ENCODE results near the gene CTSF. TPM values are rescaled to one million over a fixed set of nuclear protein-coding genes. Genes with fewer than 3 reads are reported as not detected.
"Not testable (repeated sequence)": the region's sequence is repeated elsewhere in the genome, so short reads cannot be mapped to it uniquely, and the experiment has no call there.

The CTSF gene
- total RNA-seq, 2 experiments from 2014 or later = 3.2 to 3.3 TPM

GRCh38 chr11:66546368-66546965 lies 21.9 kb downstream of the CTSF start, which contains the start of gene ACTN3:
Gene ACTN3, plus strand, starts transcription at chr11:66546903. Its CDS starts 35 bp downstream, at chr11:66546938.
- CTCF ChIA-PET = interaction anchor here (0.7 to 3.9 kb wide), 6 partner anchors 13 to 131 kb away, joined by 3 to 18 read pairs (median 3); partner anchors contain the start of genes CTSF, MRPL11 and RBM4B
- POLR2A ChIA-PET = interaction anchor here (0.6 to 2.0 kb wide), 11 partner anchors 9 to 857 kb away, joined by 3 to 8 read pairs (median 4); partner anchors contain the start of genes BBS1, CTSF, DPP3 and NPAS4

DNA sequence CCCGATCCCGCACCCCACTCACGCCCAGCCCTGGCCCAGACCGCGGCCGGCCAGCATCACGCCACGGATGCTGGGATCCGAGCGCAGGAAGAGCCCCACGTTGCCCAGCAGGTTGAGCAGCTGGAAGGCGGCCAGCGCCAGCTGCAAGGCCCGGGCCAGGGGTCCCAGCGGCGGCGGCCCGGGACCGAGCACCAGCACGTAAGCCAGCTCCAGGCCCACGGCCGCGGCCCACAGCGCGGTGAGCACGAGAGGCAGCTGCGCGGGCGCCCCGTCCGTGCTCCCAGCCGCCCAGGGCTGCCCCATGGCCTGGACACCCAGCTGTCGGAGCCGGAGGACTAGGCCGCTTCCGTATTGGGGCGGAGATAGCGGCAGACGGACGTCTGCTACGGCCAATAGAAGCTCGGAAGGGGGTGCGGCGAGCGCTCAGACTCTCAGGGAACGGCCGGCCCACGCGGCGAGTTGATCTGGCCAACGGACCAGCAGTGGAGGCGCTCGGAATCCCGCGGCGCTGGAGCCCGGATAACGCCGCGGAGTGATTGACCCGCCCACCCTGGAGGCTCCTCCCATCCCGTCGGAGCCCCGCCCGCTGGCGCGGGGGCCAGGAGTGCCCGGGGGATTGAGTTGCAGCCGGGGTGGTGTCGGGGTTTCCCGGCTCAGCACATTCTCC lies 22.6 kb downstream of the CTSF start, which contains the start of gene ZDHHC24:
TSS of gene ZDHHC24 (minus strand) at position 348 of the 667 bp plus-strand sequence. CDS start at position 303, 45 bp downstream.
- ChIA-PET POLR2A (interaction anchor here (0.6 to 2.0 kb wide), 11 partner anchors 9 to 858 kb away, joined by 3 to 8 read pairs (median 4); partner anchors contain the start of genes BBS1, CTSF, DPP3 and NPAS4), CTCF (interaction anchor here (1.1 to 3.9 kb wide), 5 partner anchors 13 to 132 kb away, joined by 3 to 18 read pairs (median 3); partner anchors contain the start of genes CTSF, MRPL11 and RBM4B)

- ChIA-PET CTCF (interaction anchor here (1.1 to 3.9 kb wide), 3 partner anchors 12 to 133 kb away, joined by 3 to 18 read pairs (median 9); partner anchors contain the start of genes CTSF and RBM4B), POLR2A (interaction anchor here (1.1 to 1.5 kb wide), 2 partner anchors 65 to 94 kb away, joined by 4 to 8 read pairs; partner anchors contain the start of genes DPP3 and RBM4)
Measured at GRCh38 chr11:66544952-66545351, 23.5 kb downstream of the CTSF start.

DNA sequence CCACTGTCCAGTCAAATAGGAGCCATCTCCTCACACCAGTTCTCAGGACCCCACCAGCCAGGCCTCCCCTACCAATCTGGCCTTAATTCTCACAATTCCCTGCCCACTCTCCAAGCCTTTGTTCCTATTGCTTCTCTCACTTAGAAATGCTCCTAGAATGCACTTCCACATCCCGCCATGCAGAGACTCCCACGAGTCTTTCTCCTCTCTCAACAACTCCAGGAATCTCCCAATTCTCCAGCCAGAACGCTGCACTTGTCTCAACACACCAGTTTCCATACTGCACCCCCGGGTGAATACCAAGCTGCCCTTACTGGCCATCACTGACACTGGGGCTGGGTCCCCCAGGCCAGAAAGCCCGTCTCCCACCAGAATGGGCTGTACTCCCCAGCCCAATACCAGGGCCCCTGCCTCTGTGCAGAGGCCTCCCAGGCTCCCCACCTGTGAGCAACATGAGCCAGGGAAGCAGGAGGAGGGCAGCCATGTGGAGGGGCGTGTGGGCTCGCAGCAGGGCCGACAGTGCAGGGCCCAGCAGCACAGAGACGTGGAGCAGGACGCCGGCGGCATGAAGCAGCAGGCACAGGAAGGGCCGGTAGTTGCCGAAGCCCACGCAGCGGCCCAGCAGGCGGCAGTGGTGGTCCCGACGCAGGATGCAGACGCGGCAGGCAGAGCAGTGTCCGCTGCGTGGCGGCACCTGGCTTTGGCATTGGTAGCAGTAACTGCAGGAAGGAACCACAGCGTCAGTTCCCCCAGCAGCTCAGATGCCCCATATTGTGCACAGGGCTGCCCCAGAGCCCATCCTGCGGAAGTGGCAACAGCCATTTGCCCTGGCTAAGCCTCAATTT lies 24.9 kb downstream of the CTSF start:
- ChIA-PET CTCF (interaction anchor here (1.0 to 3.9 kb wide), 3 partner anchors 9 to 135 kb away, joined by 4 to 18 read pairs (median 5); partner anchors contain the start of gene RBM4B), POLR2A (no interaction called here)

GRCh38 chr11:66542362-66542761 lies 26.0 kb downstream of the CTSF start:
- CTCF ChIA-PET = interaction anchor here (0.9 to 1.8 kb wide), 3 partner anchors 22 to 158 kb away, joined by 3 to 4 read pairs (median 3); no protein-coding TSS in a partner anchor
- POLR2A ChIA-PET = no interaction called here

DNA sequence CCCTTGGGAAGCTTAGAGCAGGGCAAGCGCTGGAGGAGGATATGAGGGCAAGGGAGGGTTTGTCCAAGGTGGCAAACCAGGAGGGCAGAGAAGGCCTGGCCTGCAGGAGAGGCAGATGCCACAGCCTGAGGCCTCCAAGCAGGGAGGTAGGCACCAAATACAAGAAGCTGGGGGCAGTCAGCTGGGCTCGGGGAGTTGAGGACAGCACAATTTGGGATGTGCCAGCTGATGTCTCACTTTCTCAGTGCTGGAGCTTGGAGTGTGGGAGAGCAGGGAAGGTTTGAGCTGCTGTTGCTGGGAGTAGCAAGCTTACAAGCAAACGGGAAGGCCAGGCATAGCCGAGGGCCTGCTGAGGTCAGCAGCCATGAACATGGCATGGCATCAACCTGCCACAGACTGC lies 26.5 kb downstream of the CTSF start:
- CTCF ChIA-PET = interaction anchor here (0.9 to 1.2 kb wide), 2 partner anchors 22 to 159 kb away, joined by 3 read pairs; no protein-coding TSS in a partner anchor
- POLR2A ChIA-PET = no interaction called here

DNA sequence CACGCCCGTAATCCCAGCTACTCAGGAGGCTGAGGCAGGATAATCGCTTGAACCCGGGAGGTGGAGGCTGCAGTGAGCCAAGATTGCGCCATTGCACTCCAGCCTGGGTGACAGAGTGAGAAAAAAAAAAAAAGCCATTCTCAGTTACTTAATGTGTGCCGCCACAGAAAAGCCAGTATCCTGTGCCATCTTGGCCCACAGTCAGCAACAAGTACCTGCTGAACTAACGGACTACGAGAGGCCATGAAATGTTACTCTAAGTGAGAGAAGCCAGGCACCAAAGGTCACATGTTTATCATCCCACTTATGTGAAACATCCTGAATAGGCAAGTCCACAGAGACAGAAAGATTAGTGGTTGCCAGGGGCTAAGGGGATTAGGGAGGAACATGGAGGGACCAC lies 27.8 kb downstream of the CTSF start:
- POLR2A ChIA-PET = not testable (repeated sequence)
- CTCF ChIA-PET = interaction anchor here (0.8 kb wide), 1 partner anchor 77 kb away, joined by 3 read pairs; no protein-coding TSS in a partner anchor

DNA sequence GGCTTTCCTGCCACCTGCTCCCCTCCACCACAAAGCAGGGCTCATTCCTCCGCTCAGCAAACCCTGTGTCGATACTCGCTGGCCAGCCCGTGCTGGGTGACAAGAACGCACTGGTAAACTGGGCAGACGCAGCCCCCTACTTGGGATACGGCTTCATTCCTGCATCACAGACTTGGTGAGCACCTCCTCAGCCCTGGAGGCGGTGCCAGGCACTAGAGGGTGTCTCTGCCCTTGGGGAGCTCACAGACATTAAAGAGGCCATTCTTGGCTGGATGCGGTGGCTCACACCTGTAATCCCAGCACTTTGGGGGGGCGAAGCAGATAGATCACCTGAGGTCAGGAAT lies 28.6 kb downstream of the CTSF start:
- ChIA-PET POLR2A (no interaction called here), CTCF (interaction anchor here (0.7 to 0.8 kb wide), 2 partner anchors 78 to 211 kb away, joined by 3 read pairs; no protein-coding TSS in a partner anchor)

GRCh38 chr11:66539170-66539869 lies 29.1 kb downstream of the CTSF start:
- POLR2A ChIA-PET = no interaction called here

GRCh38 chr11:66532784-66533183 lies 35.6 kb downstream of the CTSF start:
- POLR2A ChIA-PET = interaction anchor here (0.6 kb wide), 1 partner anchor 692 kb away, joined by 3 read pairs; no protein-coding TSS in a partner anchor

More at GRCh38 chr11:66539170-66539869, 29.1 kb downstream of the CTSF start:
- CTCF ChIA-PET = interaction anchor here (0.7 kb wide), 1 partner anchor 211 kb away, joined by 3 read pairs; no protein-coding TSS in a partner anchor

GRCh38 chr11:66531841-66532240 lies 36.6 kb downstream of the CTSF start:
- POLR2A ChIA-PET = no interaction called here
- CTCF ChIA-PET = interaction anchor here (0.9 kb wide), 1 partner anchor 15 kb away, joined by 4 read pairs; no protein-coding TSS in a partner anchor

More at GRCh38 chr11:66532784-66533183, 35.6 kb downstream of the CTSF start:
- CTCF ChIA-PET = interaction anchor here (0.5 to 1.1 kb wide), 3 partner anchors 12 to 102 kb away, joined by 3 to 5 read pairs (median 3); no protein-coding TSS in a partner anchor

GRCh38 chr11:66530927-66531709 lies 37.3 kb downstream of the CTSF start:
- ChIA-PET CTCF (interaction anchor here (0.9 kb wide), 1 partner anchor 15 kb away, joined by 4 read pairs; no protein-coding TSS in a partner anchor), POLR2A (no interaction called here)

- POLR2A ChIA-PET = no interaction called here
Measured at GRCh38 chr11:66529655-66530054, 38.8 kb downstream of the CTSF start.

GRCh38 chr11:66529069-66529468 lies 39.3 kb downstream of the CTSF start:
- POLR2A ChIA-PET = no interaction called here
- CTCF ChIA-PET = no interaction called here

More at GRCh38 chr11:66529655-66530054, 38.8 kb downstream of the CTSF start:
- CTCF ChIA-PET = no interaction called here

DNA sequence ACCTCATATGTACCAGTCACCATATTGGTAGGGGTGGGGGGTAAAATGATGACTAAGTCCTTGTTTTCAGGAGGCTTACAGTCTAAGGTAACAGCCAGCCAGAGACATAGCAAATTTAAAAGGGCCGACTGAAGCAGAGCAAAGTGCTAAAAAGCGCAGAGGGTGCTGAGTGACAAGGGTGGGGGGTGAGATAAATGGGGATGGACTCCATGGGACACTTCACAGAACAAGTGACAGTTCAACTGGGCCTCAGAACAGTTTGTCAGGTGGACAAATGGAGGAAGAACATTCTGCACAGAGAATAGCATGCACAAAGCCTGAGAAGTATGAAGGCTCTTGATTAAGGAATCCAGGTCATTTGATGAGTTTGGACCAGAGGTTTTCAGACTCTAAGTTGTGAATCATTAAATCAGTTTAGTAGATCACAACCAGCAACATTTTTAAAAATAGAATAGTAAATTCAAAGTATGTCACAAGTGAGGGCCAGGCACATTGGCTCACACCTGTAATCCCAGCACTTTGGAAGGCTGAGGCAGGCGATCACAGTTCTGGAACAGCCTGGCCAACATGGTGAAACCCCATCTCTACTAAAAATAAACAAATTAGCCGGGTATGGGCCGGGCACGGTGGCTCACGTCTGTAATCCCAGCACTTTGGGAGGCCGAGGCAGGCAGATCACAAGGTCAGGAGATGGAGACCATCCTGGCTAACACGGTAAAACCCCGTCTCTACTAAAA lies 43.9 kb downstream of the CTSF start:
- CTCF ChIA-PET = no interaction called here
- POLR2A ChIA-PET = no interaction called here

GRCh38 chr11:66523611-66524010 lies 44.8 kb downstream of the CTSF start:
- ChIA-PET POLR2A (no interaction called here), CTCF (no interaction called here)
